ENCODE data around the gene KRTAP5-11. TPM values are rescaled to one million over a fixed set of nuclear protein-coding genes. Genes with fewer than 3 reads are reported as not detected.
"Not testable (repeated sequence)": the region's sequence is repeated elsewhere in the genome, so short reads cannot be mapped to it uniquely, and the experiment has no call there.

The KRTAP5-11 gene
- total and polyA plus RNA-seq, 2 of the 4 experiments (the other 2 are of a cell fraction) = not detected

DNA sequence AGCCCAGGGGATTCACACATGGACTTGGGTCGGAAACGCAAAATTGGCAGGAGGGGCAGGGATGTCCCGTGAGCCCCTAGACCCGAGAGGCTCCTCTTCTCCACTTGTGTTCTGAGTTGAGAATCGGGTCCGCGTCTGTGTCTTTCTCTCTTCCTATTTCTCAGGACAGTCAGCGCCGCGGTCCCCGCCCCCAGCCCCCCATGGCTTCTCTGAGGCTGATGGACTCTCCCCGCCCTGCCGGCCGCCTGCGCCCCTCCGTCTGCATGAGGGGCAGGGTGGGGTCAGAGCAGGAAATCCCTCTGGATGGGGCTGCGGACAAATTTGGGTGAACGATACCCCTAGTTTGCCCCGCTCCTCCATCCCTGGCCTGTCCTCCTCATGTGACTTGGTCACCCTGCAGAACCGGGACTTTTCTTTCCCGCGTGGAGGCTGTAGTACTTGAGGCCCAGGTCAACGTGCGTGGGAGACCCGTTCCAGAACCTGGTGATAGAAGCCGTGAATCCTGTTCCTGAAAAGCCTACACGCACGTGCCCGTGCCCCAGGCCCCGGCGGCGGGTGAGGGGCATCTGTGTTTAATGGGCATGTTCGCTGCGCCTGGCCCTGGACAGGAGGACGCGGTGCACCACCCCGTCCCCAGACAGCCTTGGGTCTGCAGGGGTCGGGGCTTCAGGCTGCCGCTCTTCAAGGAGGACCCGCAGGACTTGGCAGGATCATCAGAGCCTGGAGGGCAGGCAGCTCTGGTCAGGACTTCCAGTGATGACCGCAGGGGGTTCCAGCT lies 5.8 kb downstream of the KRTAP5-11 start:
- CTCF ChIA-PET; H4K5ac ChIP-seq (ENCODE audit: low read depth, low read length); H3K9me3 ChIP-seq (ENCODE audit: control insufficient read depth, insufficient read depth, low read length); H4K91ac ChIP-seq (ENCODE audit: insufficient read depth, low read depth, low read length); H2BK120ac ChIP-seq (ENCODE audit: low read depth, low read length); BruUV-seq (replicated peaks); H4K20me1 ChIP-seq (ENCODE audit: insufficient read depth, low read length); DNase-seq; in situ Hi-C loops (cut with MboI; ENCODE audit: low sequenced_read_pairs); dilution Hi-C loops (cut with HindIII; ENCODE audit: low sequenced_read_pairs, unreplicated experiment); H3K27ac ChIP-seq (ENCODE audit: insufficient read depth, low read length); H3K36me3 ChIP-seq (ENCODE audit: control insufficient read depth, insufficient read depth, low read length); POLR2A ChIA-PET (ENCODE audit: unreplicated experiment); H3K4me2 ChIP-seq (ENCODE audit: low read depth, low read length); H3K23ac ChIP-seq (ENCODE audit: low read depth, low read length); H3K4me3 ChIP-seq (ENCODE audit: insufficient read depth, low read depth, low read length); H2AK9ac ChIP-seq (replicated peaks; ENCODE audit: low read depth, low read length, poor library complexity); H2BK15ac ChIP-seq (ENCODE audit: low read depth, low read length); ATAC-seq (ENCODE audit: low read depth); H3K4ac ChIP-seq (ENCODE audit: low read depth, low read length); H3K14ac ChIP-seq (replicated peaks; ENCODE audit: low read depth, low read length); H3K4me1 ChIP-seq (ENCODE audit: control insufficient read depth, insufficient read depth, low read length); H3K9me1 ChIP-seq (ENCODE audit: insufficient read depth, low read length); H3K9ac ChIP-seq (ENCODE audit: low read depth, low read length); H4K8ac ChIP-seq (ENCODE audit: low read depth in 2 of 2, low read length in 2 of 2); H3K79me1 ChIP-seq (ENCODE audit: low read depth in 1 of 2, low read length in 2 of 2); H3K56ac ChIP-seq (ENCODE audit: extremely low read depth, insufficient read depth, low read length); H3K18ac ChIP-seq (ENCODE audit: low read depth, low read length); H2AFZ ChIP-seq (replicated peaks; ENCODE audit: low read length, poor library complexity); H2AK5ac ChIP-seq (ENCODE audit: low read depth, low read length); H2BK5ac ChIP-seq (ENCODE audit: low read depth, low read length, poor library complexity, severe bottlenecking); intact Hi-C loops (cut with micrococcal nuclease); H2BK20ac ChIP-seq (ENCODE audit: low read depth, low read length): not testable (repeated sequence)
- 74% methylated on average over 14 of the region's 41 CpGs; no CpG with 5 or more reads in 1 of the 2 experiments for WGBS, 2 experiments (ENCODE audit: extremely low coverage in 2 of 2, insufficient read length in 1 of 2)
- peaks cover 26% of the 10 kb centered on the region for H3K27me3 ChIP-seq (ENCODE audit: control insufficient read depth, insufficient read depth, low read length)

Measured in IMR-90 (cell line).